NCI-H345 treated with DMSO at 0.1 percent for 48 hours (cell line): ENCODE results near the gene CBARP.
"Not testable (repeated sequence)": the region's sequence is repeated elsewhere in the genome, so short reads cannot be mapped to it uniquely, and the experiment has no call there.

ENCODE experiments used
- DNase-seq: peaks from one replicate; lab custom pipeline; 2025; ENCODE audit not compliant: unreplicated experiment; lab: John Stamatoyannopoulos, UW

CBARP gene

GRCh38 chr19:1252821-1253513, 15.2 kb upstream of the CBARP start:
- no peak for DNase-seq

- DNase-seq, result no peak
These were observed 14.5 kb upstream of the CBARP start for GRCh38 chr19:1252221-1252820.

- no peak for DNase-seq
These were observed 13.8 kb upstream of the CBARP start for GRCh38 chr19:1251330-1252220.

GRCh38 chr19:1250437-1251260, 12.8 kb upstream of the CBARP start:
- no peak for DNase-seq

- DNase-seq, result no peak
These were observed 12.2 kb upstream of the CBARP start for GRCh38 chr19:1249990-1250436.

GRCh38 chr19:1249298-1249989, 11.6 kb upstream of the CBARP start:
- peak; percentile 92 for DNase-seq

GRCh38 chr19:1248786-1249297, 11.0 kb upstream of the CBARP start:
- peak; percentile 64 for DNase-seq

- peak; percentile 64 for DNase-seq
These were observed 10.5 kb upstream of the CBARP start, which contains the start of gene MIDN for GRCh38 chr19:1248139-1248785. MIDN (plus strand) TSS chr19:1248583; CDS start chr19:1250297, 1,714 bp downstream.

- DNase-seq, result no peak
These were observed 9.9 kb upstream of the CBARP start for GRCh38 chr19:1247748-1248138.

- not testable (repeated sequence) for DNase-seq
These were observed 8.7 kb upstream of the CBARP start for GRCh38 chr19:1246265-1247087.

- no peak for DNase-seq
These were observed 7.9 kb upstream of the CBARP start for GRCh38 chr19:1245494-1246264.

GRCh38 chr19:1244693-1245451, 7.1 kb upstream of the CBARP start:
- no peak for DNase-seq

- DNase-seq, result peak; percentile 41
These were observed 6.2 kb upstream of the CBARP start for GRCh38 chr19:1243768-1244692.

GRCh38 chr19:1241417-1242095, 3.8 kb upstream of the CBARP start, which contains the start of gene ATP5F1D:
ATP5F1D (plus strand) TSS chr19:1241751; CDS start chr19:1241851, 100 bp downstream.
- DNase-seq, result peak; percentile 87

- DNase-seq, result no peak
These were observed 3.1 kb upstream of the CBARP start for GRCh38 chr19:1240925-1241324.
